Measurements from ENCODE around the gene PRAF2.

Gene PRAF2

GRCh38 chrX:49103637-49104036 is 29.8 kb upstream of the PRAF2 start:
- peaks cover 0 to 4% of the 10 kb centered on the region in 2 donors for H3K4me1 ChIP-seq (ENCODE audit: control insufficient read depth in 1 of 2, insufficient read depth in 2 of 2, low read length in 2 of 2)
- H3K4me3 ChIP-seq (ENCODE audit: low read depth in 1 of 2, low read length in 2 of 2) = no peak overlapping the region
- H3K27me3 ChIP-seq (ENCODE audit: low read depth, low read length) = no peaks in the 10 kb centered on the region
- H3K27ac ChIP-seq (ENCODE audit: low read length) = no peak overlapping the region
- no peaks in the 10 kb centered on the region for H3K36me3 ChIP-seq (ENCODE audit: control insufficient read depth in 1 of 2, insufficient read depth in 2 of 2, low read length in 2 of 2)
- H3K9me3 ChIP-seq (ENCODE audit: control insufficient read depth in 1 of 2, low read length in 2 of 2) = no peaks in the 10 kb centered on the region

GRCh38 chrX:49102190-49102589 is 28.4 kb upstream of the PRAF2 start:
- no peak overlapping the region for H3K4me3 ChIP-seq (ENCODE audit: low read depth in 1 of 2, low read length in 2 of 2)
- H3K9me3 ChIP-seq (ENCODE audit: control insufficient read depth in 1 of 2, low read length in 2 of 2) = no peaks in the 10 kb centered on the region
- H3K27me3 ChIP-seq (ENCODE audit: low read depth, low read length) = no peaks in the 10 kb centered on the region
- H3K36me3 ChIP-seq (ENCODE audit: control insufficient read depth in 1 of 2, insufficient read depth in 2 of 2, low read length in 2 of 2) = no peaks in the 10 kb centered on the region
- no peak overlapping the region for H3K27ac ChIP-seq (ENCODE audit: low read length)
- peaks cover 0 to 4% of the 10 kb centered on the region in 2 donors for H3K4me1 ChIP-seq (ENCODE audit: control insufficient read depth in 1 of 2, insufficient read depth in 2 of 2, low read length in 2 of 2)

- Histone ChIP-seq H3K27ac (ENCODE audit: low read length) (no peak overlapping the region), H3K9me3 (ENCODE audit: control insufficient read depth in 1 of 2, low read length in 2 of 2) (no peaks in the 10 kb centered on the region), H3K4me1 (ENCODE audit: control insufficient read depth in 1 of 2, insufficient read depth in 2 of 2, low read length in 2 of 2) (peaks cover 0 to 4% of the 10 kb centered on the region in 2 donors), H3K4me3 (ENCODE audit: low read depth in 1 of 2, low read length in 2 of 2) (peak overlapping the region; percentile 57 to 64), H3K36me3 (ENCODE audit: control insufficient read depth in 1 of 2, insufficient read depth in 2 of 2, low read length in 2 of 2) (no peaks in the 10 kb centered on the region), H3K27me3 (ENCODE audit: low read depth, low read length) (no peaks in the 10 kb centered on the region)
Observed at GRCh38 chrX:49101629-49101984, 27.8 kb upstream of the PRAF2 start.

- Histone ChIP-seq H3K36me3 (ENCODE audit: control insufficient read depth in 1 of 2, insufficient read depth in 2 of 2, low read length in 2 of 2) (no peaks in the 10 kb centered on the region), H3K9me3 (ENCODE audit: control insufficient read depth in 1 of 2, low read length in 2 of 2) (no peaks in the 10 kb centered on the region), H3K4me3 (ENCODE audit: low read depth in 1 of 2, low read length in 2 of 2) (peak overlapping the region; percentile 57 to 64), H3K27ac (ENCODE audit: low read length) (peak overlapping the region; percentile 51), H3K27me3 (ENCODE audit: low read depth, low read length) (no peaks in the 10 kb centered on the region), H3K4me1 (ENCODE audit: control insufficient read depth in 1 of 2, insufficient read depth in 2 of 2, low read length in 2 of 2) (peaks cover 0 to 4% of the 10 kb centered on the region in 2 donors)
Observed at GRCh38 chrX:49100704-49101628, 27.2 kb upstream of the PRAF2 start.

GRCh38 chrX:49096419-49096818 is 22.6 kb upstream of the PRAF2 start:
- H3K9me3 ChIP-seq (ENCODE audit: control insufficient read depth in 1 of 2, low read length in 2 of 2) = no peaks in the 10 kb centered on the region
- H3K27ac ChIP-seq (ENCODE audit: low read length) = no peak overlapping the region
- no peaks in the 10 kb centered on the region for H3K27me3 ChIP-seq (ENCODE audit: low read depth, low read length)
- H3K4me3 ChIP-seq (ENCODE audit: low read depth in 1 of 2, low read length in 2 of 2) = no peak overlapping the region
- peaks cover 0 to under 1% of the 10 kb centered on the region in 2 donors for H3K4me1 ChIP-seq (ENCODE audit: control insufficient read depth in 1 of 2, insufficient read depth in 2 of 2, low read length in 2 of 2)
- H3K36me3 ChIP-seq (ENCODE audit: control insufficient read depth in 1 of 2, insufficient read depth in 2 of 2, low read length in 2 of 2) = no peaks in the 10 kb centered on the region

GRCh38 chrX:49089553-49089952 is 15.8 kb upstream of the PRAF2 start:
- H3K9me3 ChIP-seq (ENCODE audit: control insufficient read depth in 1 of 2, low read length in 2 of 2) = no peaks in the 10 kb centered on the region
- no peaks in the 10 kb centered on the region for H3K36me3 ChIP-seq (ENCODE audit: control insufficient read depth in 1 of 2, insufficient read depth in 2 of 2, low read length in 2 of 2)
- H3K4me3 ChIP-seq (ENCODE audit: low read depth in 1 of 2, low read length in 2 of 2) = no peak overlapping the region
- no peaks in the 10 kb centered on the region for H3K4me1 ChIP-seq (ENCODE audit: control insufficient read depth in 1 of 2, insufficient read depth in 2 of 2, low read length in 2 of 2)
- H3K27ac ChIP-seq (ENCODE audit: low read length) = no peak overlapping the region
- H3K27me3 ChIP-seq (ENCODE audit: low read depth, low read length) = no peaks in the 10 kb centered on the region

GRCh38 chrX:49082271-49082871 is 8.6 kb upstream of the PRAF2 start:
- Histone ChIP-seq H3K9me3 (ENCODE audit: control insufficient read depth in 1 of 2, low read length in 2 of 2) (no peaks in the 10 kb centered on the region), H3K27ac (ENCODE audit: low read length) (no peak overlapping the region), H3K36me3 (ENCODE audit: control insufficient read depth in 1 of 2, insufficient read depth in 2 of 2, low read length in 2 of 2) (peaks cover 0 to 5% of the 10 kb centered on the region in 2 donors), H3K4me3 (ENCODE audit: low read depth in 1 of 2, low read length in 2 of 2) (no peak overlapping the region), H3K27me3 (ENCODE audit: low read depth, low read length) (no peaks in the 10 kb centered on the region), H3K4me1 (ENCODE audit: control insufficient read depth in 1 of 2, insufficient read depth in 2 of 2, low read length in 2 of 2) (peaks cover 0 to 10% of the 10 kb centered on the region in 2 donors)

GRCh38 chrX:49079489-49080428 is 6.0 kb upstream of the PRAF2 start, which contains the start of gene WDR45:
Gene WDR45, minus strand, starts transcription at chrX:49079887. Its CDS starts 1,792 bp downstream, at chrX:49078095.
- Histone ChIP-seq H3K9me3 (ENCODE audit: control insufficient read depth in 1 of 2, low read length in 2 of 2) (no peaks in the 10 kb centered on the region), H3K36me3 (ENCODE audit: control insufficient read depth in 1 of 2, insufficient read depth in 2 of 2, low read length in 2 of 2) (peaks cover 5 to 23% of the 10 kb centered on the region in 2 donors), H3K27me3 (ENCODE audit: low read depth, low read length) (no peaks in the 10 kb centered on the region), H3K4me1 (ENCODE audit: control insufficient read depth in 1 of 2, insufficient read depth in 2 of 2, low read length in 2 of 2) (peaks cover 0 to 10% of the 10 kb centered on the region in 2 donors), H3K4me3 (ENCODE audit: low read depth in 1 of 2, low read length in 2 of 2) (peak within 1 kb of the TSS; percentile 70 to 76), H3K27ac (ENCODE audit: low read length) (peak within 1 kb of the TSS; percentile 89)

GRCh38 chrX:49077941-49078340 is 4.1 kb upstream of the PRAF2 start:
- H3K4me1 ChIP-seq (ENCODE audit: control insufficient read depth in 1 of 2, insufficient read depth in 2 of 2, low read length in 2 of 2) = peaks cover 0 to 12% of the 10 kb centered on the region in 2 donors

GRCh38 chrX:49075347-49075746 is 1.5 kb upstream of the PRAF2 start:
- Histone ChIP-seq H3K36me3 (ENCODE audit: control insufficient read depth in 1 of 2, insufficient read depth in 2 of 2, low read length in 2 of 2) (peaks cover 5 to 23% of the 10 kb centered on the region in 2 donors), H3K4me3 (ENCODE audit: low read depth in 1 of 2, low read length in 2 of 2) (no peak overlapping the region), H3K27ac (ENCODE audit: low read length) (no peak overlapping the region), H3K4me1 (ENCODE audit: control insufficient read depth in 1 of 2, insufficient read depth in 2 of 2, low read length in 2 of 2) (peaks cover 0 to 18% of the 10 kb centered on the region in 2 donors), H3K9me3 (ENCODE audit: control insufficient read depth in 1 of 2, low read length in 2 of 2) (no peaks in the 10 kb centered on the region), H3K27me3 (ENCODE audit: low read depth, low read length) (no peaks in the 10 kb centered on the region)

More at GRCh38 chrX:49077941-49078340, 4.1 kb upstream of the PRAF2 start:
- H3K4me3 ChIP-seq (ENCODE audit: low read depth in 1 of 2, low read length in 2 of 2) = no peak overlapping the region
- no peak overlapping the region for H3K27ac ChIP-seq (ENCODE audit: low read length)
- no peaks in the 10 kb centered on the region for H3K9me3 ChIP-seq (ENCODE audit: control insufficient read depth in 1 of 2, low read length in 2 of 2)
- peaks cover 5 to 23% of the 10 kb centered on the region in 2 donors for H3K36me3 ChIP-seq (ENCODE audit: control insufficient read depth in 1 of 2, insufficient read depth in 2 of 2, low read length in 2 of 2)
- H3K27me3 ChIP-seq (ENCODE audit: low read depth, low read length) = no peaks in the 10 kb centered on the region

GRCh38 chrX:49072712-49073095 is 1.1 kb downstream of the PRAF2 start:
- H3K27ac ChIP-seq (ENCODE audit: low read length) = no peak overlapping the region
- peaks cover 5 to 21% of the 10 kb centered on the region in 2 donors for H3K36me3 ChIP-seq (ENCODE audit: control insufficient read depth in 1 of 2, insufficient read depth in 2 of 2, low read length in 2 of 2)
- H3K4me3 ChIP-seq (ENCODE audit: low read depth in 1 of 2, low read length in 2 of 2) = peak overlapping the region; percentile 65 to 78
- H3K27me3 ChIP-seq (ENCODE audit: low read depth, low read length) = no peaks in the 10 kb centered on the region
- H3K9me3 ChIP-seq (ENCODE audit: control insufficient read depth in 1 of 2, low read length in 2 of 2) = no peaks in the 10 kb centered on the region
- peaks cover 0 to 8% of the 10 kb centered on the region in 2 donors for H3K4me1 ChIP-seq (ENCODE audit: control insufficient read depth in 1 of 2, insufficient read depth in 2 of 2, low read length in 2 of 2)

All from muscle layer of duodenum (tissue), 2 donors.